ENCODE results near the gene CNGB1.
"Not testable (repeated sequence)": the region's sequence is repeated elsewhere in the genome, so short reads cannot be mapped to it uniquely, and the experiment has no call there.

DNA sequence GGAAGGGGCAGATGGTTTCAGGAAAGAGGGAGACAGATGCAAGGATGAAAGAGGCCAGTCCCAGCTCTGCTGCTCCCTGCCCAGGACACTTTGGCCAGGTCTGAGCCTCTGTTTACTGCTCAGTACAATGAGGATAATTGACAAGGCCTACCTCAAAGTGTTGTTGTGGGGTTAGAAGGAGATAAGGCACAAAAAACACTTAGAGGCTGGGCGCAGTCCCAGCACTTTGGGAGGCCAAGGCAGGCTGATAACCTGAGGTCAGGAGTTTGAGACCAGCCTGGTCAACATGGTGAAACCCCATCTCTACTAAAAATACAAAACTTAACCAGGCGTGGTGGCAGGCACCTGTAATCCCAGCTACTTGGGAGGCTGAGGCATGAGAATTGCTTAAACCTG is 7.1 kb upstream of the CNGB1 start:
- TF ChIP-seq, protein P1, sequence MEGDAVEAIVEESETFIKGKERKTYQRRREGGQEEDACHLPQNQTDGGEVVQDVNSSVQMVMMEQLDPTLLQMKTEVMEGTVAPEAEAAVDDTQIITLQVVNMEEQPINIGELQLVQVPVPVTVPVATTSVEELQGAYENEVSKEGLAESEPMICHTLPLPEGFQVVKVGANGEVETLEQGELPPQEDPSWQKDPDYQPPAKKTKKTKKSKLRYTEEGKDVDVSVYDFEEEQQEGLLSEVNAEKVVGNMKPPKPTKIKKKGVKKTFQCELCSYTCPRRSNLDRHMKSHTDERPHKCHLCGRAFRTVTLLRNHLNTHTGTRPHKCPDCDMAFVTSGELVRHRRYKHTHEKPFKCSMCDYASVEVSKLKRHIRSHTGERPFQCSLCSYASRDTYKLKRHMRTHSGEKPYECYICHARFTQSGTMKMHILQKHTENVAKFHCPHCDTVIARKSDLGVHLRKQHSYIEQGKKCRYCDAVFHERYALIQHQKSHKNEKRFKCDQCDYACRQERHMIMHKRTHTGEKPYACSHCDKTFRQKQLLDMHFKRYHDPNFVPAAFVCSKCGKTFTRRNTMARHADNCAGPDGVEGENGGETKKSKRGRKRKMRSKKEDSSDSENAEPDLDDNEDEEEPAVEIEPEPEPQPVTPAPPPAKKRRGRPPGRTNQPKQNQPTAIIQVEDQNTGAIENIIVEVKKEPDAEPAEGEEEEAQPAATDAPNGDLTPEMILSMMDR (IDR thresholded peaks at IDR 0.05) = not testable (repeated sequence)
- TF ChIP-seq POLR2AphosphoS5 (IDR thresholded peaks at IDR 0.05) = not testable (repeated sequence)

All from prostate gland (tissue), 2 donors.